SK-N-SH treated with all-trans-retinoic acid at 6 μM for 48 hours (cell line): ENCODE measurements around the gene RS1.

ENCODE experiments used
- OSR1 ChIP-seq: fragments of 250-450 bp; sonication (Bioruptor Pico); IDR thresholded peaks from 2 replicates; pipeline ENCODE4 v1.8.0; 2022; ENCODE audit warnings: moderate library complexity, mild to moderate bottlenecking, inconsistent platforms
- POU6F1 ChIP-seq: fragments of 250-450 bp; sonication (Bioruptor Pico); IDR thresholded peaks from 2 replicates; pipeline ENCODE4 v1.8.0; 2021; ENCODE audit warnings: low read depth, mild to moderate bottlenecking, moderate library complexity, borderline replicate concordance

- TF ChIP-seq OSR1 (CRISPR knock-in tag) (no peak), POU6F1 (CRISPR knock-in tag) (no peak)
Measured at GRCh38 chrX:18661273-18661672, 10.6 kb downstream of the RS1 start.
